ENCODE measurements around the gene ABHD1. TPM values are rescaled to one million over a fixed set of nuclear protein-coding genes. Genes with fewer than 3 reads are reported as not detected.

Gene ABHD1
- polyA plus RNA-seq, 1 donor (not counting 4 experiments of a cell fraction or from before 2014, with no cell fraction given), result not detected

- Histone ChIP-seq H3K9me3 (ENCODE audit: control insufficient read depth, low read depth, low read length) (no peaks in the 10 kb centered on the region), H4K20me1 (ENCODE audit: control insufficient read depth, extremely low read depth, insufficient read depth, low read length) (no peaks in the 10 kb centered on the region), H3K4me3 (ENCODE audit: control insufficient read depth in 2 of 3, extremely low read depth in 1 of 3, insufficient read depth in 2 of 3, low read depth in 1 of 3, low read length in 3 of 3) (no peak overlapping the region), H3K27ac (ENCODE audit: control insufficient read depth, insufficient read depth, low read length) (no peak overlapping the region), H2AFZ (ENCODE audit: control insufficient read depth, low read length) (no peak overlapping the region), H3K4me1 (ENCODE audit: control insufficient read depth, extremely low read depth, insufficient read depth, low read length) (no peaks in the 10 kb centered on the region), H3K9ac (ENCODE audit: control insufficient read depth, extremely low read depth, insufficient read depth, low read length) (no peak overlapping the region), H3K36me3 (ENCODE audit: control insufficient read depth in 2 of 2, extremely low read depth in 1 of 2, insufficient read depth in 2 of 2, low read length in 2 of 2) (peaks cover 3 to 8% of the 10 kb centered on the region in 2 experiments), H3K9me1 (ENCODE audit: control insufficient read depth, extremely low read depth, insufficient read depth, low read length) (no peaks in the 10 kb centered on the region), H3K79me2 (ENCODE audit: control insufficient read depth, insufficient read depth, low read length) (no peaks in the 10 kb centered on the region), H3K4me2 (ENCODE audit: control insufficient read depth, extremely low read depth, insufficient read depth, low read depth, low read length) (no peak overlapping the region), H3K27me3 (ENCODE audit: control insufficient read depth, extremely low read depth, insufficient read depth, low read length) (peaks cover 35% of the 10 kb centered on the region)
- DNase-seq (ENCODE audit: low read depth, low spot score), result no peak
- dilution Hi-C loops (cut with MboI; ENCODE audit: extremely low pct_ligation_motif_present, low sequenced_read_pairs), result no loop called here
- FAIRE-seq, result no peak
- TF ChIP-seq EZH2 (IDR thresholded peaks at IDR 0.05; ENCODE audit: low read length), result no peak
- TF ChIP-seq CTCF (optimal IDR thresholded peaks at IDR 0.05 in 1 of 3, IDR thresholded peaks at IDR 0.05 in 1 of 3, conservative IDR thresholded peaks at IDR 0.05 in 1 of 3; ENCODE audit: extremely low read depth in 1 of 3, insufficient read depth in 2 of 3, low read length in 3 of 3), result no peak
These were observed 1.5 kb downstream of the ABHD1 start for GRCh38 chr2:27125104-27125503.

DNA sequence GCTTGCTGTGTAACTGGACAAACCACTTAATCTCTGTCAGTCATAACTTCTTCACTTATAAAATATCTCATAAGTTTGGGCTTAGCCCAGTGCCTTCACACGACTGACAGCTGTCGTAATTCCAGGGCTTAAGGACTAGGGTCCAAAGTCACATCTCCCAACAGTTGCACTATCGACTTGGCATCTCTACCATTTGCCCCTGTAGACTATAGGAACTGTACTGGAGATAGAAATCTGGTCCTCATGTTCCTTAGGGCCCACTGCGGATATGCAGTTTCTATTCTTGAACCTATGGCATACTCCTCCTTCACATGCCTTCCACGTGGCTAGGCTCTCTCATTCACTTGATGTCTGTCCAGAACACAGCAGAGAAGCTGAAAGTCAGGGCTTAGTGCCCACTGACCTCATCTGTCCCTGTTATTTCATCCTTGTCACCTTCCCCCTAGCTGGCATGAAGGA is 2.7 kb downstream of the ABHD1 start:
- no peak for FAIRE-seq

More for the DNA sequence above, 2.7 kb downstream of the ABHD1 start:
- no peak for DNase-seq (ENCODE audit: low read depth, low spot score)
- H3K36me3 ChIP-seq (ENCODE audit: control insufficient read depth in 2 of 2, extremely low read depth in 1 of 2, insufficient read depth in 2 of 2, low read length in 2 of 2), result peaks cover 14 to 16% of the 10 kb centered on the region in 2 experiments
- no peaks in the 10 kb centered on the region for H3K9me3 ChIP-seq (ENCODE audit: control insufficient read depth, low read depth, low read length)
- H3K9me1 ChIP-seq (ENCODE audit: control insufficient read depth, extremely low read depth, insufficient read depth, low read length), result no peaks in the 10 kb centered on the region
- H2AFZ ChIP-seq (ENCODE audit: control insufficient read depth, low read length), result no peak overlapping the region
- H3K4me1 ChIP-seq (ENCODE audit: control insufficient read depth, extremely low read depth, insufficient read depth, low read length), result no peaks in the 10 kb centered on the region
- no peak overlapping the region for H3K9ac ChIP-seq (ENCODE audit: control insufficient read depth, extremely low read depth, insufficient read depth, low read length)
- H3K27ac ChIP-seq (ENCODE audit: control insufficient read depth, insufficient read depth, low read length), result no peak overlapping the region
- TF ChIP-seq EZH2 (IDR thresholded peaks at IDR 0.05; ENCODE audit: low read length) (no peak), CTCF (optimal IDR thresholded peaks at IDR 0.05 in 1 of 3, IDR thresholded peaks at IDR 0.05 in 1 of 3, conservative IDR thresholded peaks at IDR 0.05 in 1 of 3; ENCODE audit: extremely low read depth in 1 of 3, insufficient read depth in 2 of 3, low read length in 3 of 3) (no peak)
- H3K4me2 ChIP-seq (ENCODE audit: control insufficient read depth, extremely low read depth, insufficient read depth, low read depth, low read length), result no peak overlapping the region
- H3K79me2 ChIP-seq (ENCODE audit: control insufficient read depth, insufficient read depth, low read length), result no peaks in the 10 kb centered on the region
- no peak overlapping the region for H3K4me3 ChIP-seq (ENCODE audit: control insufficient read depth in 2 of 3, extremely low read depth in 1 of 3, insufficient read depth in 2 of 3, low read depth in 1 of 3, low read length in 3 of 3)
- peaks cover 23% of the 10 kb centered on the region for H3K27me3 ChIP-seq (ENCODE audit: control insufficient read depth, extremely low read depth, insufficient read depth, low read length)
- dilution Hi-C loops (cut with MboI; ENCODE audit: extremely low pct_ligation_motif_present, low sequenced_read_pairs), result no loop called here
- no peaks in the 10 kb centered on the region for H4K20me1 ChIP-seq (ENCODE audit: control insufficient read depth, extremely low read depth, insufficient read depth, low read length)
